Measurements from ENCODE around the gene TTC28.

GRCh38 chr22:27978802-27979201, 700.8 kb downstream of the TTC28 start:
- TF ChIP-seq POLR2A (IDR thresholded peaks at IDR 0.05) (no peak), POLR2AphosphoS5 (IDR thresholded peaks at IDR 0.05) (no peak)
- TF ChIP-seq, protein P1, sequence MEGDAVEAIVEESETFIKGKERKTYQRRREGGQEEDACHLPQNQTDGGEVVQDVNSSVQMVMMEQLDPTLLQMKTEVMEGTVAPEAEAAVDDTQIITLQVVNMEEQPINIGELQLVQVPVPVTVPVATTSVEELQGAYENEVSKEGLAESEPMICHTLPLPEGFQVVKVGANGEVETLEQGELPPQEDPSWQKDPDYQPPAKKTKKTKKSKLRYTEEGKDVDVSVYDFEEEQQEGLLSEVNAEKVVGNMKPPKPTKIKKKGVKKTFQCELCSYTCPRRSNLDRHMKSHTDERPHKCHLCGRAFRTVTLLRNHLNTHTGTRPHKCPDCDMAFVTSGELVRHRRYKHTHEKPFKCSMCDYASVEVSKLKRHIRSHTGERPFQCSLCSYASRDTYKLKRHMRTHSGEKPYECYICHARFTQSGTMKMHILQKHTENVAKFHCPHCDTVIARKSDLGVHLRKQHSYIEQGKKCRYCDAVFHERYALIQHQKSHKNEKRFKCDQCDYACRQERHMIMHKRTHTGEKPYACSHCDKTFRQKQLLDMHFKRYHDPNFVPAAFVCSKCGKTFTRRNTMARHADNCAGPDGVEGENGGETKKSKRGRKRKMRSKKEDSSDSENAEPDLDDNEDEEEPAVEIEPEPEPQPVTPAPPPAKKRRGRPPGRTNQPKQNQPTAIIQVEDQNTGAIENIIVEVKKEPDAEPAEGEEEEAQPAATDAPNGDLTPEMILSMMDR (IDR thresholded peaks at IDR 0.05): no peak

Data from gastroesophageal sphincter (tissue), 3 donors.